ENCODE results near the gene PTPRD.

The PTPRD gene

GRCh38 chr9:8331507-8332330 lies 2281.1 kb downstream of the PTPRD start:
- no peak for DNase-seq (ENCODE audit: low spot score)

GRCh38 chr9:8329561-8330283 lies 2283.1 kb downstream of the PTPRD start:
- no peak for DNase-seq (ENCODE audit: low spot score)

- no peak for DNase-seq (ENCODE audit: low spot score)
These were observed 2297.6 kb downstream of the PTPRD start for GRCh38 chr9:8315211-8315610.

- no peak for DNase-seq (ENCODE audit: low spot score)
These were observed 2303.5 kb downstream of the PTPRD start for GRCh38 chr9:8309258-8309657.

- DNase-seq (ENCODE audit: low spot score), result no peak
These were observed 2308.1 kb downstream of the PTPRD start for GRCh38 chr9:8304720-8305119.

- DNase-seq (ENCODE audit: low spot score), result no peak
These were observed 2311.5 kb downstream of the PTPRD start for GRCh38 chr9:8301296-8301695.

GRCh38 chr9:8297047-8297446 lies 2315.8 kb downstream of the PTPRD start:
- no peak for DNase-seq (ENCODE audit: low spot score)

GRCh38 chr9:8292657-8293056 lies 2320.1 kb downstream of the PTPRD start:
- no peak for DNase-seq (ENCODE audit: low spot score)

- no peak for DNase-seq (ENCODE audit: low spot score)
These were observed 2323.1 kb downstream of the PTPRD start for GRCh38 chr9:8289681-8290080.

- DNase-seq (ENCODE audit: low spot score), result no peak
These were observed 2324.8 kb downstream of the PTPRD start for GRCh38 chr9:8287970-8288369.

GRCh38 chr9:8287501-8287900 lies 2325.3 kb downstream of the PTPRD start:
- no peak for DNase-seq (ENCODE audit: low spot score)

- no peak for DNase-seq (ENCODE audit: low spot score)
These were observed 2327.9 kb downstream of the PTPRD start for GRCh38 chr9:8284884-8285283.

- no peak for DNase-seq (ENCODE audit: low spot score)
These were observed 2330.3 kb downstream of the PTPRD start for GRCh38 chr9:8282535-8282934.

- no peak for DNase-seq (ENCODE audit: low spot score)
These were observed 2332.0 kb downstream of the PTPRD start for GRCh38 chr9:8280811-8281210.

GRCh38 chr9:8278048-8278447 lies 2334.8 kb downstream of the PTPRD start:
- no peak for DNase-seq (ENCODE audit: low spot score)

GRCh38 chr9:8270235-8270634 lies 2342.6 kb downstream of the PTPRD start:
- no peak for DNase-seq (ENCODE audit: low spot score)

GRCh38 chr9:8268881-8269280 lies 2343.9 kb downstream of the PTPRD start:
- DNase-seq (ENCODE audit: low spot score), result no peak

- DNase-seq (ENCODE audit: low spot score), result no peak
These were observed 2344.5 kb downstream of the PTPRD start for GRCh38 chr9:8268216-8268878.

- DNase-seq (ENCODE audit: low spot score), result no peak
These were observed 2345.2 kb downstream of the PTPRD start for GRCh38 chr9:8267636-8268035.

GRCh38 chr9:8266861-8267260 lies 2345.9 kb downstream of the PTPRD start:
- DNase-seq (ENCODE audit: low spot score), result no peak

GRCh38 chr9:8265281-8265680 lies 2347.5 kb downstream of the PTPRD start:
- DNase-seq (ENCODE audit: low spot score), result no peak

Data from GM03348 (cell line).